HepG2 (cell line): ENCODE data around the gene C1D.

Experiments used
- CTCF ChIP-seq: sonication (generic); formaldehyde crosslinking; IDR thresholded peaks from 2 replicates; pipeline ENCODE4 v1.5.0; 2020; ENCODE audit warnings: mild to moderate bottlenecking, missing genetic modification reagents, moderate library complexity
- PAF1 ChIP-seq: IDR thresholded peaks from 2 replicates; pipeline ENCODE4 v1.6.1; 2016; ENCODE audit warnings: missing genetic modification reagents, missing compliant biosample characterization
- SRY ChIP-seq: sonication (generic); formaldehyde crosslinking; IDR thresholded peaks from 2 replicates; pipeline ENCODE4 v1.8.0; 2022; ENCODE audit warnings: mild to moderate bottlenecking, missing genetic modification reagents

- TF ChIP-seq SRY (CRISPR knock-in tag) (no peak), PAF1 (CRISPR knock-in tag) (no peak), CTCF (no peak)
Observed at GRCh38 chr2:68110102-68110501, 47.3 kb upstream of the C1D start.
